HepG2 (cell line): ENCODE data around the gene AIFM1. TPM values are rescaled to one million over a fixed set of nuclear protein-coding genes. Genes with fewer than 3 reads are reported as not detected.

ENCODE experiments used
- DPF2 ChIP-seq: sonication (generic); formaldehyde crosslinking; IDR thresholded peaks from 2 replicates; pipeline ENCODE4 v1.4.0; 2020; ENCODE audit warnings: mild to moderate bottlenecking, low read depth, missing genetic modification reagents, borderline replicate concordance
- HIC2 ChIP-seq: sonication (generic); formaldehyde crosslinking; IDR thresholded peaks from 2 replicates; pipeline ENCODE4 v1.9.0; 2022; ENCODE audit warnings: low read depth, missing genetic modification reagents
- JDP2 ChIP-seq: sonication (generic); formaldehyde crosslinking; IDR thresholded peaks from 2 replicates; pipeline ENCODE4 v1.8.1; 2022; ENCODE audit warnings: missing genetic modification reagents, borderline replicate concordance
- KAT8 ChIP-seq: IDR thresholded peaks from 2 replicates; pipeline ENCODE4 v1.6.1; 2016; ENCODE audit warnings: missing genetic modification reagents, missing compliant biosample characterization
- MATR3 ChIP-seq: sonication (generic); formaldehyde crosslinking; IDR thresholded peaks from 2 replicates; pipeline ENCODE4 v1.4.0; 2020; ENCODE audit warnings: missing genetic modification reagents
- MEF2D ChIP-seq: sonication (generic); formaldehyde crosslinking; IDR thresholded peaks from 2 replicates; pipeline ENCODE4 v1.5.1; 2020; ENCODE audit warnings: mild to moderate bottlenecking, missing genetic modification reagents
- NFYC ChIP-seq: IDR thresholded peaks from 2 replicates; pipeline ENCODE4 v1.6.1; 2016; ENCODE audit warnings: missing genetic modification reagents, missing compliant biosample characterization
- PHF20 ChIP-seq: sonication (generic); formaldehyde crosslinking; IDR thresholded peaks from 2 replicates; pipeline ENCODE4 v1.5.0; 2020; ENCODE audit warnings: mild to moderate bottlenecking, missing genetic modification reagents
- RERE ChIP-seq: IDR thresholded peaks from 2 replicates; pipeline ENCODE4 v1.6.1; 2016; ENCODE audit warnings: low read depth, missing genetic modification reagents, missing compliant biosample characterization
- SAP130 ChIP-seq: IDR thresholded peaks from 2 replicates; pipeline ENCODE4 v1.6.1; 2016; ENCODE audit warnings: low read depth
- TBL1XR1 ChIP-seq: fragments of 150-350 bp; IDR thresholded peaks from 2 replicates; pipeline ENCODE4 v1.6.1; 2014; ENCODE audit warnings: borderline replicate concordance, low read length; ENCODE audit not compliant: partially characterized antibody
- TFAP4 ChIP-seq: sonication (generic); IDR thresholded peaks from 2 replicates; pipeline ENCODE4 v1.6.1; 2016; ENCODE audit warnings: low read depth, borderline replicate concordance
- ZBTB1 ChIP-seq: sonication (generic); formaldehyde crosslinking; IDR thresholded peaks from 2 replicates; pipeline ENCODE4 v1.4.0; 2020; ENCODE audit warnings: missing genetic modification reagents, borderline replicate concordance
- ZBTB44 ChIP-seq: sonication (generic); formaldehyde crosslinking; IDR thresholded peaks from 2 replicates; pipeline ENCODE4 v1.4.0; 2020; ENCODE audit warnings: missing genetic modification reagents
- ZFY ChIP-seq: sonication (generic); formaldehyde crosslinking; IDR thresholded peaks from 2 replicates; pipeline ENCODE4 v1.4.0; 2020; ENCODE audit warnings: missing genetic modification reagents
- ZNF101 ChIP-seq: sonication (generic); formaldehyde crosslinking; IDR thresholded peaks from 2 replicates; pipeline ENCODE4 v1.4.0; 2020; ENCODE audit warnings: mild to moderate bottlenecking, low read depth, missing genetic modification reagents, borderline replicate concordance
- ZNF121 ChIP-seq: sonication (generic); formaldehyde crosslinking; IDR thresholded peaks from 2 replicates; pipeline ENCODE4 v1.5.0; 2020; ENCODE audit warnings: mild to moderate bottlenecking, missing genetic modification reagents
- ZNF431 ChIP-seq: sonication (generic); formaldehyde crosslinking; IDR thresholded peaks from 2 replicates; pipeline ENCODE4 v1.9.0; 2022; ENCODE audit warnings: missing genetic modification reagents, low read depth, mild to moderate bottlenecking, borderline replicate concordance
- ZNF510 ChIP-seq: sonication (generic); formaldehyde crosslinking; IDR thresholded peaks from 2 replicates; pipeline ENCODE4 v1.4.0; 2020; ENCODE audit warnings: low read depth, mild to moderate bottlenecking, missing genetic modification reagents
- ZNF816 ChIP-seq: sonication (generic); formaldehyde crosslinking; IDR thresholded peaks from 2 replicates; pipeline ENCODE4 v1.8.0; 2022; ENCODE audit warnings: missing genetic modification reagents, mild to moderate bottlenecking, borderline replicate concordance
- ZSCAN29 ChIP-seq: sonication (generic); formaldehyde crosslinking; conservative IDR thresholded peaks from 2 replicates; pipeline ENCODE4 v1.4.0; 2020; ENCODE audit warnings: mild to moderate bottlenecking, missing genetic modification reagents
- polyA plus RNA-seq, 8 experiments: library from polyadenylated mRNA; depleted of rRNA in 3 of 8; stranded (reverse) in 7 of 8; unstranded in 1 of 8; fragments of >200 nt; fragmentation: Illumina TruSeq in 4 of 8; extraction: Trizol in 4 of 8; gene quantifications; 2 replicates each; pipeline versions ENCODE4 v1.2.1 to v1.2.3, GENCODE V29; 2011 to 2016; ENCODE audit warnings: low read depth in 4 of 8, missing spikeins in 1 of 8, mixed read lengths in 1 of 8; ENCODE audit not compliant: insufficient read depth in 1 of 8
- total RNA-seq, 5 experiments: library from RNA; depleted of rRNA; stranded (reverse); fragments of >200 nt; fragmentation: Illumina TruSeq; extraction: Trizol; gene quantifications; 2 replicates each; pipeline ENCODE4 v1.2.3, GENCODE V29; 2016; ENCODE audit warnings: low read depth in 1 of 5

Gene AIFM1
- total and polyA plus RNA-seq, 2 of the 13 experiments (the other 11 are each of a cell fraction or from before 2014, with no cell fraction given), result 42.8 to 46.9 TPM

GRCh38 chrX:130097507-130098209, 68.0 kb downstream of the AIFM1 start (continued):
- TF ChIP-seq ZSCAN29, result no peak
- peak; percentile 84; the same call in 1 of the 2 replicates for TF ChIP-seq TFAP4
- peak; percentile 88 for TF ChIP-seq HIC2 (CRISPR knock-in tag)
- peak; percentile 28; the same call in 1 of the 2 replicates for TF ChIP-seq ZFY (CRISPR knock-in tag)
- no peak for TF ChIP-seq ZNF510 (CRISPR knock-in tag)
- TF ChIP-seq JDP2 (CRISPR knock-in tag), result no peak
- TF ChIP-seq PHF20 (CRISPR knock-in tag), result no peak
- TF ChIP-seq MEF2D, result 0 out of 2 replicates have a peak, but pooled peaks have one; percentile 29
- TF ChIP-seq ZBTB1 (CRISPR knock-in tag), result no peak
- TF ChIP-seq KAT8, result no peak
- TF ChIP-seq NFYC (CRISPR knock-in tag), result no peak
- peak; percentile 76 for TF ChIP-seq SAP130 (CRISPR knock-in tag)
- TF ChIP-seq ZNF121 (CRISPR knock-in tag), result no peak
- TF ChIP-seq ZNF816, result no peak
- TF ChIP-seq ZBTB44 (CRISPR knock-in tag), result no peak
- no peak for TF ChIP-seq MATR3 (CRISPR knock-in tag)
- TF ChIP-seq DPF2 (CRISPR knock-in tag), result no peak
- no peak for TF ChIP-seq ZNF101 (CRISPR knock-in tag)
- TF ChIP-seq ZNF431, result no peak
- TF ChIP-seq TBL1XR1, result no peak
- TF ChIP-seq RERE, result no peak
